Panc1 (cell line): Measurements from ENCODE around the gene CHST11. TPM values are rescaled to one million over a fixed set of nuclear protein-coding genes. Genes with fewer than 3 reads are reported as not detected.

Experiments
- ATAC-seq: fragments of 200-7000 bp; cut with Tn5 transposase; 2 replicates; pipeline ENCODE4 v1.9.1; 2020; ENCODE audit warnings: mild to moderate bottlenecking, moderate library complexity
- BruUV-seq: library from RNA; stranded (reverse); fragments of 400-500 nt; replicated peaks from 2 replicates; lab custom pipeline; 2021; lab: Mats Ljungman, UMichigan
- CTCF ChIA-PET: fragments of 300-600 bp; sonication (Branson Sonifier 250); formaldehyde crosslinking; loops from one replicate; lab custom pipeline; 2022; ENCODE audit warnings: antibody characterized with exemption; lab: Charles Lee
- POLR2A ChIA-PET: fragments of 300-600 bp; sonication (Branson Sonifier 250); formaldehyde crosslinking; loops from one replicate; lab custom pipeline; 2022; ENCODE audit warnings: antibody characterized with exemption; lab: Charles Lee
- DNase-seq: peaks from one replicate; pipeline ENCODE4 v3.0.0-alpha.2; 2010; ENCODE audit warnings: low read depth, low spot score
- H3K27ac ChIP-seq: 2 replicates; pipeline ENCODE4 v1.5.1; 2011; ENCODE audit warnings: mild to moderate bottlenecking, low read length, inconsistent platforms
- H3K27me3 ChIP-seq: fragments of 200-500 bp; sonication (Bioruptor generic); 2 replicates; pipeline ENCODE4 v1.6.0; 2014; ENCODE audit warnings: low read length, inconsistent platforms; ENCODE audit not compliant: control insufficient read depth, insufficient read depth
- H3K36me3 ChIP-seq: fragments of 200-500 bp; sonication (Bioruptor generic); 2 replicates; pipeline ENCODE4 v1.5.1; 2014; ENCODE audit warnings: inconsistent platforms, mild to moderate bottlenecking, low read length, moderate library complexity; ENCODE audit not compliant: control insufficient read depth, insufficient read depth
- H3K4me1 ChIP-seq: 2 replicates; pipeline ENCODE4 v1.5.1; 2011; ENCODE audit warnings: inconsistent platforms, mild to moderate bottlenecking, low read length, moderate library complexity; ENCODE audit not compliant: control insufficient read depth, insufficient read depth
- H3K4me3 ChIP-seq, 2 experiments: 2 replicates each; pipeline ENCODE4 v1.5.1; 2011 to 2012; ENCODE audit warnings: low read depth in 2 of 2, low read length in 2 of 2, mild to moderate bottlenecking in 2 of 2, inconsistent platforms in 1 of 2, moderate library complexity in 1 of 2
- H3K9me3 ChIP-seq: fragments of 200-500 bp; sonication (Bioruptor generic); 2 replicates; pipeline ENCODE4 v1.5.1; 2014; ENCODE audit warnings: low read depth, mild to moderate bottlenecking, inconsistent platforms, low read length, moderate library complexity; ENCODE audit not compliant: control insufficient read depth, insufficient read depth
- POLR2AphosphoS5 ChIP-seq: IDR thresholded peaks from 2 replicates; pipeline ENCODE4 v1.6.1; 2012; ENCODE audit warnings: mild to moderate bottlenecking, low read depth, low read length, moderate library complexity
- SIN3A ChIP-seq: IDR thresholded peaks from 2 replicates; pipeline ENCODE4 v1.6.1; 2012; ENCODE audit warnings: low read depth, mild to moderate bottlenecking, low read length, moderate library complexity, borderline replicate concordance; ENCODE audit not compliant: insufficient read depth
- TCF7L2 ChIP-seq: IDR thresholded peaks from 2 replicates; pipeline ENCODE4 v1.6.1; 2011; ENCODE audit warnings: mild to moderate bottlenecking, low read depth, low read length, inconsistent platforms
- in situ Hi-C: cut with HindIII; loops from 2 replicates; pipeline ENCODE4 v1.10.0; 2016; ENCODE audit warnings: low sequenced_read_pairs, low pct_unique_long_range_greater_than_20kb
- intact Hi-C: fragments of 100-400 bp; cut with micrococcal nuclease; formaldehyde crosslinking; loops from one replicate; pipeline ENCODE4 v1.10.0; 2022; ENCODE audit not compliant: unreplicated experiment
- total RNA-seq: library from RNA; stranded (reverse); gene quantifications from one replicate; pipeline ENCODE4 v1.2.1, GENCODE V29; 2021; ENCODE audit not compliant: unreplicated experiment
- TF ChIP-seq, protein P1 (sequence below), 2 experiments: IDR thresholded peaks; 2 replicates each; pipeline ENCODE4 v1.6.1; 2011 to 2012; ENCODE audit warnings: low read depth in 2 of 2, control low read depth in 1 of 2, low read length in 1 of 2, mild to moderate bottlenecking in 1 of 2, moderate library complexity in 1 of 2; ENCODE audit not compliant: insufficient read depth in 1 of 2
- TF ChIP-seq, protein P2 (sequence below): fragments of 450-650 bp; IDR thresholded peaks from 2 replicates; pipeline ENCODE4 v1.5.1; 2017; ENCODE audit warnings: mild to moderate bottlenecking

CHST11 gene
- total RNA-seq, 1 experiment from 2014 or later: 11.4 TPM

DNA sequence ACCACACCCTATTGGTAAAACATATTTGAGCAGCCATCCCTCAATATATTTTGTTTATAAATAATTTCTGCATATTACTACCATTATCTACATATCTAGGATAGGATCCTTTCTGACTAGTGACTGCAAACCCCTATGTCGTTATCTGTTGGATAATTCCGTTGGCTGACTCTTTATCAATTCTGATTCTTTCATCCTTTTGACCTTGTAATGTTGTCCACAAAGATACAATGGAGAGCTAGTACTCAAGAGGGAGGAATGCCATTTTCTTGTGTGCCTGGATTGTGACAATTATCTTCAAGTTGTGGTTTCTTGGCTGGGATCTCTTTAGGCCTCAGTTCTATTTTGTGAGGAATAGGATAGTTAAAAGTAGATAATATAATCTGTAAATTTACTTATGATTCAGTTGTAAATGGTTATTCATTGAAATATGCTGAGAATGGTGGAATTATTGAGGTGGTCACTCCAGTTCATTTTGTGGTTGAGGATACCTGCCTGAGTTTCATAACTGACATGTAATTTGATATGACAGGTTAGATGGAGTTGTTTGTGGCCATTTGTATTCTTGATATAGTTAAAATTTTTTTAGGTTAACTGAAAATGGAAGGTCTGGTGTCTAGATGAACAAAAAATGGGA lies 10.1 kb downstream of the CHST11 start:
- Histone ChIP-seq H3K4me3 (no peak overlapping the region), H3K9me3 (no peaks in the 10 kb centered on the region), H3K4me1 (peaks cover 4% of the 10 kb centered on the region; the same call in 1 of the 2 replicates), H3K36me3 (no peaks in the 10 kb centered on the region), H3K27ac (no peak overlapping the region), H3K27me3 (no peaks in the 10 kb centered on the region; the same call in 1 of the 2 replicates)
- TF ChIP-seq SIN3A: no peak
- TF ChIP-seq, protein P1, sequence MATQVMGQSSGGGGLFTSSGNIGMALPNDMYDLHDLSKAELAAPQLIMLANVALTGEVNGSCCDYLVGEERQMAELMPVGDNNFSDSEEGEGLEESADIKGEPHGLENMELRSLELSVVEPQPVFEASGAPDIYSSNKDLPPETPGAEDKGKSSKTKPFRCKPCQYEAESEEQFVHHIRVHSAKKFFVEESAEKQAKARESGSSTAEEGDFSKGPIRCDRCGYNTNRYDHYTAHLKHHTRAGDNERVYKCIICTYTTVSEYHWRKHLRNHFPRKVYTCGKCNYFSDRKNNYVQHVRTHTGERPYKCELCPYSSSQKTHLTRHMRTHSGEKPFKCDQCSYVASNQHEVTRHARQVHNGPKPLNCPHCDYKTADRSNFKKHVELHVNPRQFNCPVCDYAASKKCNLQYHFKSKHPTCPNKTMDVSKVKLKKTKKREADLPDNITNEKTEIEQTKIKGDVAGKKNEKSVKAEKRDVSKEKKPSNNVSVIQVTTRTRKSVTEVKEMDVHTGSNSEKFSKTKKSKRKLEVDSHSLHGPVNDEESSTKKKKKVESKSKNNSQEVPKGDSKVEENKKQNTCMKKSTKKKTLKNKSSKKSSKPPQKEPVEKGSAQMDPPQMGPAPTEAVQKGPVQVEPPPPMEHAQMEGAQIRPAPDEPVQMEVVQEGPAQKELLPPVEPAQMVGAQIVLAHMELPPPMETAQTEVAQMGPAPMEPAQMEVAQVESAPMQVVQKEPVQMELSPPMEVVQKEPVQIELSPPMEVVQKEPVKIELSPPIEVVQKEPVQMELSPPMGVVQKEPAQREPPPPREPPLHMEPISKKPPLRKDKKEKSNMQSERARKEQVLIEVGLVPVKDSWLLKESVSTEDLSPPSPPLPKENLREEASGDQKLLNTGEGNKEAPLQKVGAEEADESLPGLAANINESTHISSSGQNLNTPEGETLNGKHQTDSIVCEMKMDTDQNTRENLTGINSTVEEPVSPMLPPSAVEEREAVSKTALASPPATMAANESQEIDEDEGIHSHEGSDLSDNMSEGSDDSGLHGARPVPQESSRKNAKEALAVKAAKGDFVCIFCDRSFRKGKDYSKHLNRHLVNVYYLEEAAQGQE (IDR thresholded peaks at IDR 0.05; ENCODE audit: insufficient read depth in 1 of 2, low read depth in 2 of 2, low read length in 1 of 2): no peak
- TF ChIP-seq POLR2AphosphoS5: no peak
- TF ChIP-seq, protein P2, sequence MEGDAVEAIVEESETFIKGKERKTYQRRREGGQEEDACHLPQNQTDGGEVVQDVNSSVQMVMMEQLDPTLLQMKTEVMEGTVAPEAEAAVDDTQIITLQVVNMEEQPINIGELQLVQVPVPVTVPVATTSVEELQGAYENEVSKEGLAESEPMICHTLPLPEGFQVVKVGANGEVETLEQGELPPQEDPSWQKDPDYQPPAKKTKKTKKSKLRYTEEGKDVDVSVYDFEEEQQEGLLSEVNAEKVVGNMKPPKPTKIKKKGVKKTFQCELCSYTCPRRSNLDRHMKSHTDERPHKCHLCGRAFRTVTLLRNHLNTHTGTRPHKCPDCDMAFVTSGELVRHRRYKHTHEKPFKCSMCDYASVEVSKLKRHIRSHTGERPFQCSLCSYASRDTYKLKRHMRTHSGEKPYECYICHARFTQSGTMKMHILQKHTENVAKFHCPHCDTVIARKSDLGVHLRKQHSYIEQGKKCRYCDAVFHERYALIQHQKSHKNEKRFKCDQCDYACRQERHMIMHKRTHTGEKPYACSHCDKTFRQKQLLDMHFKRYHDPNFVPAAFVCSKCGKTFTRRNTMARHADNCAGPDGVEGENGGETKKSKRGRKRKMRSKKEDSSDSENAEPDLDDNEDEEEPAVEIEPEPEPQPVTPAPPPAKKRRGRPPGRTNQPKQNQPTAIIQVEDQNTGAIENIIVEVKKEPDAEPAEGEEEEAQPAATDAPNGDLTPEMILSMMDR: no peak
- no peak for TF ChIP-seq TCF7L2
- intact Hi-C loops: no loop called here
- BruUV-seq: no TSS peak
- ChIA-PET CTCF (no interaction called here), POLR2A (interaction anchor here (0.6 kb wide), 1 partner anchor 110 kb away, joined by 7 read pairs; no protein-coding TSS in a partner anchor)
- no peak for ATAC-seq
- DNase-seq: no peak
- in situ Hi-C loops: no loop called here

DNA sequence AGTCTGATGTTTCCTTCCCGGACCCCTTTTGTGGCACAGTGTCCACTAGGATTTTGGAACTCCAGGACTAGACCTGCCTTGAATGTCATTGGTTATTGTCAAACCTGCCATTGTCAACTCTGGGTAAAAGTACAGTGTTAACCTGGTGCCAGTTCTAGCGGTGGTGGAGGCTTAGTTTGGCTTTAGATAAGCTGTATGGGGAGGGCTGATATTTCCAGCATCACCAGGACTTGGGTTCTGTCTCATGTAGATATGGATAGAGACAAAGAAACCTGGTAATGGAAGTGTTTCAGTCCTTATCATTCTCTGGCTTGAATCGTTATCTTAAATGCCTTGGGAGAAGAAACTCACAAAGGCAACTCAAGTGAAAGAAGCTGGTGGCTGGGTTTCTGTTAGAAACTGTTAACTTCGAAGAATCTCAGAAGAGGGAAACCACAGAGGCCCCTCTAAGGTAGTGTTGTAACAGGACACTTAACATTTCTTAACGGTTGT lies 10.6 kb downstream of the CHST11 start:
- Histone ChIP-seq H3K36me3 (no peaks in the 10 kb centered on the region), H3K27me3 (no peaks in the 10 kb centered on the region; the same call in 1 of the 2 replicates), H3K27ac (no peak overlapping the region), H3K4me3 (no peak overlapping the region), H3K9me3 (no peaks in the 10 kb centered on the region), H3K4me1 (peaks cover 4% of the 10 kb centered on the region; the same call in 1 of the 2 replicates)
- intact Hi-C loops: no loop called here
- TF ChIP-seq POLR2AphosphoS5: no peak
- TF ChIP-seq TCF7L2: no peak
- TF ChIP-seq, protein P2: no peak
- TF ChIP-seq SIN3A: no peak
- TF ChIP-seq, protein P1 (IDR thresholded peaks at IDR 0.05; ENCODE audit: insufficient read depth in 1 of 2, low read depth in 2 of 2, low read length in 1 of 2): no peak
- in situ Hi-C loops: no loop called here
- no peak for DNase-seq
- no TSS peak for BruUV-seq
- CTCF ChIA-PET: no interaction called here
- POLR2A ChIA-PET: interaction anchor here (0.6 kb wide), 2 partner anchors 110 to 148 kb away, joined by 7 to 11 read pairs; no protein-coding TSS in a partner anchor
- ATAC-seq: no peak
